IMR-90 (cell line): Measurements from ENCODE around the gene UVSSA. TPM values are rescaled to one million over a fixed set of nuclear protein-coding genes. Genes with fewer than 3 reads are reported as not detected.

Experiments
- ATAC-seq: fragments of 200-7000 bp; cut with Tn5 transposase; 2 replicates; pipeline ENCODE4 v1.9.1; 2020; ENCODE audit warnings: low read depth, mild to moderate bottlenecking, moderate library complexity
- BruUV-seq: library from RNA; stranded (reverse); fragments of 400-500 nt; replicated peaks from 2 replicates; lab custom pipeline; 2021; lab: Mats Ljungman, UMichigan
- CTCF ChIA-PET: fragments of 300-600 bp; formaldehyde crosslinking; extraction: SDS; loops from one replicate; lab custom pipeline; 2021; ENCODE audit warnings: antibody characterized with exemption; lab: Yijun Ruan, JAX
- POLR2A ChIA-PET: fragments of 300-600 bp; sonication (Branson Sonifier 250); formaldehyde crosslinking; loops from one replicate; lab custom pipeline; 2022; ENCODE audit warnings: antibody characterized with exemption; ENCODE audit not compliant: unreplicated experiment; lab: Charles Lee
- DNase-seq: peaks from one replicate; pipeline ENCODE4 v3.0.0; 2013
- H2AFZ ChIP-seq: replicated peaks from 2 replicates; pipeline ENCODE3; 2013; ENCODE audit warnings: low read length, mild to moderate bottlenecking; ENCODE audit not compliant: poor library complexity
- H2AK5ac ChIP-seq: 2 replicates; pipeline ENCODE4 v1.6.1; 2013; ENCODE audit warnings: low read depth, low read length, inconsistent platforms
- H2AK9ac ChIP-seq: replicated peaks from 2 replicates; pipeline ENCODE3; 2013; ENCODE audit warnings: mild to moderate bottlenecking, low read depth, low read length, moderate library complexity; ENCODE audit not compliant: poor library complexity
- H2BK120ac ChIP-seq: 2 replicates; pipeline ENCODE4 v1.6.1; 2013; ENCODE audit warnings: low read depth, low read length, inconsistent platforms
- H2BK15ac ChIP-seq: 3 replicates; pipeline ENCODE4 v1.6.1; 2013; ENCODE audit warnings: low read depth, low read length, inconsistent platforms
- H2BK20ac ChIP-seq: 2 replicates; pipeline ENCODE4 v1.6.1; 2013; ENCODE audit warnings: low read depth, mild to moderate bottlenecking, inconsistent platforms, low read length, moderate library complexity
- H2BK5ac ChIP-seq: 2 replicates; pipeline ENCODE4 v1.6.1; 2013; ENCODE audit warnings: mild to moderate bottlenecking, low read depth, low read length, inconsistent platforms; ENCODE audit not compliant: poor library complexity, severe bottlenecking
- H3K14ac ChIP-seq: replicated peaks from 2 replicates; pipeline ENCODE4 v1.6.1; 2013; ENCODE audit warnings: low read depth, low read length, inconsistent platforms
- H3K18ac ChIP-seq: 2 replicates; pipeline ENCODE4 v1.6.1; 2013; ENCODE audit warnings: low read depth, low read length, control low read depth
- H3K23ac ChIP-seq: 2 replicates; pipeline ENCODE4 v1.6.1; 2013; ENCODE audit warnings: low read depth, low read length, inconsistent platforms
- H3K27ac ChIP-seq: 2 replicates; pipeline ENCODE4 v1.5.1; 2013; ENCODE audit warnings: mild to moderate bottlenecking, control low read depth, low read length; ENCODE audit not compliant: insufficient read depth
- H3K27me3 ChIP-seq: 2 replicates; pipeline ENCODE4 v1.6.1; 2013; ENCODE audit warnings: low read length; ENCODE audit not compliant: control insufficient read depth, insufficient read depth
- H3K36me3 ChIP-seq: 2 replicates; pipeline ENCODE4 v1.6.1; 2013; ENCODE audit warnings: low read length, mixed read lengths; ENCODE audit not compliant: control insufficient read depth, insufficient read depth
- H3K4ac ChIP-seq: 2 replicates; pipeline ENCODE4 v1.6.1; 2013; ENCODE audit warnings: low read depth, low read length, inconsistent platforms
- H3K4me1 ChIP-seq: 2 replicates; pipeline ENCODE4 v1.6.1; 2013; ENCODE audit warnings: low read length, mixed read lengths; ENCODE audit not compliant: control insufficient read depth, insufficient read depth
- H3K4me2 ChIP-seq: 2 replicates; pipeline ENCODE4 v1.6.1; 2013; ENCODE audit warnings: low read depth, mild to moderate bottlenecking, control low read depth, low read length, moderate library complexity
- H3K4me3 ChIP-seq: 2 replicates; pipeline ENCODE4 v1.5.1; 2013; ENCODE audit warnings: low read depth, mild to moderate bottlenecking, control low read depth, low read length, moderate library complexity; ENCODE audit not compliant: insufficient read depth
- H3K56ac ChIP-seq: 2 replicates; pipeline ENCODE4 v1.6.1; 2013; ENCODE audit warnings: low read length, inconsistent platforms; ENCODE audit not compliant: insufficient read depth; ENCODE audit errors: extremely low read depth
- H3K79me1 ChIP-seq, 2 experiments: 2 replicates each; pipeline ENCODE4 v1.6.1; 2013; ENCODE audit warnings: low read length in 2 of 2, inconsistent platforms in 1 of 2, low read depth in 1 of 2
- H3K9ac ChIP-seq: 2 replicates; pipeline ENCODE4 v1.6.1; 2013; ENCODE audit warnings: low read depth, low read length, control low read depth
- H3K9me1 ChIP-seq: 2 replicates; pipeline ENCODE4 v1.6.1; 2013; ENCODE audit warnings: low read length, inconsistent platforms; ENCODE audit not compliant: insufficient read depth
- H3K9me3 ChIP-seq: 2 replicates; pipeline ENCODE4 v1.6.1; 2013; ENCODE audit warnings: low read length; ENCODE audit not compliant: control insufficient read depth, insufficient read depth
- H4K20me1 ChIP-seq: 2 replicates; pipeline ENCODE4 v1.6.1; 2013; ENCODE audit warnings: low read length, inconsistent platforms; ENCODE audit not compliant: insufficient read depth
- H4K5ac ChIP-seq: 2 replicates; pipeline ENCODE4 v1.6.1; 2013; ENCODE audit warnings: mild to moderate bottlenecking, low read depth, low read length, control low read depth
- H4K8ac ChIP-seq, 2 experiments: 2 replicates each; pipeline ENCODE4 v1.6.1; 2013; ENCODE audit warnings: low read depth in 2 of 2, low read length in 2 of 2, control low read depth in 1 of 2, inconsistent platforms in 1 of 2
- H4K91ac ChIP-seq: 2 replicates; pipeline ENCODE4 v1.6.1; 2013; ENCODE audit warnings: low read depth, low read length, inconsistent platforms; ENCODE audit not compliant: insufficient read depth
- BHLHE40 ChIP-seq: fragments of 150-350 bp; IDR thresholded peaks from 2 replicates; pipeline ENCODE4 v1.6.1; 2016; ENCODE audit warnings: mild to moderate bottlenecking, low read depth, low read length
- MAFK ChIP-seq: IDR thresholded peaks from 2 replicates; pipeline ENCODE4 v1.6.1; 2012; ENCODE audit warnings: low read depth, low read length, improper control_type of control experiment
- WGBS, 2 experiments: methylation state at CpG; one replicate each; pipeline versions ENCODE4 v1.1.5 to v1.1.7; 2013; ENCODE audit warnings: missing lambda C conversion rate in 2 of 2; ENCODE audit not compliant: insufficient read length in 1 of 2; ENCODE audit errors: extremely low coverage in 2 of 2; 5-methylcytosine and 5-hydroxymethylcytosine counted together
- dilution Hi-C: fragments of 300-500 bp; cut with HindIII; formaldehyde crosslinking; loops from one replicate; pipeline ENCODE4 v1.14.3; 2018; ENCODE audit warnings: low sequenced_read_pairs; ENCODE audit not compliant: unreplicated experiment
- in situ Hi-C: fragments of 300-500 bp; cut with MboI; formaldehyde crosslinking; loops from 3 replicates; pipeline ENCODE4 v1.14.3; 2019; ENCODE audit warnings: low sequenced_read_pairs, inconsistent platforms, mixed read lengths
- intact Hi-C: fragments of 100-400 bp; cut with micrococcal nuclease; formaldehyde crosslinking; loops from 2 replicates; pipeline ENCODE4 v1.10.0; 2022
- polyA plus RNA-seq, 3 experiments: library from polyadenylated mRNA; depleted of rRNA; stranded (reverse); fragments of >200 nt; gene quantifications; 2 replicates each; pipeline ENCODE4 v1.2.3, GENCODE V29; 2012; ENCODE audit warnings: low replicate concordance in 1 of 3
- total RNA-seq: library from RNA; depleted of rRNA; stranded (reverse); fragments of >200 nt; gene quantifications from 2 replicates; pipeline ENCODE4 v1.2.3, GENCODE V29; 2012

The UVSSA gene
- total and polyA plus RNA-seq, 2 of the 4 experiments (the other 2 are of a cell fraction) = 1.4 to 8.4 TPM

- H2BK120ac ChIP-seq = no peak overlapping the region
- H4K20me1 ChIP-seq = no peaks in the 10 kb centered on the region
- no peak overlapping the region for H2BK20ac ChIP-seq
- peaks cover 27% of the 10 kb centered on the region for H3K36me3 ChIP-seq
- no TSS peak for BruUV-seq
- no peak overlapping the region for H3K4me2 ChIP-seq
- ChIA-PET POLR2A (no interaction called here), CTCF (no interaction called here)
- no peak overlapping the region for H2BK5ac ChIP-seq
- H3K27ac ChIP-seq = no peak overlapping the region
- no peak overlapping the region for H3K56ac ChIP-seq
- no peak overlapping the region for H2AK5ac ChIP-seq
- H3K9ac ChIP-seq = no peak overlapping the region
- intact Hi-C loops = no loop called here
- no peak overlapping the region for H3K4me3 ChIP-seq
- no peaks in the 10 kb centered on the region for H3K9me3 ChIP-seq
- TF ChIP-seq BHLHE40 = no peak
- no peak for TF ChIP-seq MAFK
- peak overlapping the region; percentile 32 for H2AFZ ChIP-seq
- 91% methylated on average over 9 of the region's 27 CpGs; no CpG with 5 or more reads in 1 of the 2 experiments for WGBS, 2 experiments
- no peak overlapping the region for H2AK9ac ChIP-seq
- H4K5ac ChIP-seq = no peak overlapping the region
- H4K91ac ChIP-seq = no peak overlapping the region
- H3K14ac ChIP-seq = no peak overlapping the region
- no peak overlapping the region for H2BK15ac ChIP-seq
- H3K23ac ChIP-seq = no peak overlapping the region
- no peaks in the 10 kb centered on the region for H3K9me1 ChIP-seq
- no peak overlapping the region for H3K4ac ChIP-seq
- H4K8ac ChIP-seq = no peak overlapping the region
- no peak for ATAC-seq
- dilution Hi-C loops = no loop called here
- no peaks in the 10 kb centered on the region for H3K27me3 ChIP-seq
- no peaks in the 10 kb centered on the region for H3K4me1 ChIP-seq
- in situ Hi-C loops = no loop called here
- no peak overlapping the region for H3K18ac ChIP-seq
- no peaks in the 10 kb centered on the region for H3K79me1 ChIP-seq
- no peak for DNase-seq
Measured at GRCh38 chr4:1382776-1383727, 36.0 kb downstream of the UVSSA start.
